ENCODE measurements around the gene SLC36A1. TPM values are rescaled to one million over a fixed set of nuclear protein-coding genes. Genes with fewer than 3 reads are reported as not detected.

Gene SLC36A1
- total RNA-seq, result 42.5 and 45.5 TPM in 2 replicates
- long read RNA-seq, full-length matches to known transcripts, result 2 of 50 reads
- long read RNA-seq, partial matches to known transcripts, result 3 of 50 reads
- long read RNA-seq, other reads (novel, unspliced or antisense), result 45 of 50 reads

DNA sequence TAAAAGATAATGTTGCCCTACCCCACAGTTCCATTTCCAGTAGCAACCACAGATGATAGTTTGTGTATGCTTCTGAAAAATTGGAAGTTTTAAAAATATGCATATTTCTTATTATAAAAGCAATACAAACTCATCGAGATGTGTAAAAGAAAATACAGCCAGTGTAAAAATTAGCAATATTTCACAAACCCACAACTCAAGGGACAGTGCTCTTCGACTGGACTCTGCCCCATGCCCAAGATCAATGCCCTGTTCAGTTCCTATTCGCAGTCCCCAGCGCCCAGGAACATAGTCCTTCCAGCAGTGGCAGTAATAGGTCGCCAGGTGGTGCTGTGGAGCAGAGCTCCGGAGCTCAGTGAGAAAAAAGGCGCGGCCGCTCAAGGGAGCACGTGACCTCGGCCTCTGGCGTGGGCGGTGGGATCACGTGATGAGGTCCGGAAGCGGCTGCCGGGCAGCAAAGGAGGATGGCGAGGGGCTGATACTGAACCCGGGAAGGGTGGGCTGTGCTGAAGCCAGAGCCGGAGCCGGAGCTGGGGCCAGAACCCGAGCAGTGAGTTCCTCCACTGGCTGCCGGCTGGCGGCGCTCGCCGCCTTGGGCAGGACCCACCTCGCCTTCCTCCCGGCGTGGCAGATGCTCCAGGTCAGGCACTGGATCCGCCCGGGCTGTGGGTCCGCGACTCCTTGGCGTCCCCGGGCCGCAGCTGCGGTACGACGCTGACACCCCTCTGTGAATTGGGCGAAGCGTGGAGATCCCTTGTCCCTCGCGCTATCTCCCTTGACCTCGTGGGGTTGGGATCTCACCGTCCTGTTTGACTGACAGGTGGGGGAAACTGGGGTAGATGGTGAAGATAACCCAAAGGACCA, at the start of gene SLC36A1:
Gene SLC36A1, plus strand, starts transcription at position 430 of the 864 bp plus-strand sequence. CDS start 11,190 bp downstream, outside the sequence.
- Mint-ChIP-seq H3K9me3 (ENCODE audit: unreplicated experiment) (no peaks in the 10 kb centered on the region), H3K36me3 (ENCODE audit: unreplicated experiment) (peaks cover 4% of the 10 kb centered on the region), H3K27me3 (ENCODE audit: unreplicated experiment) (peaks cover 38% of the 10 kb centered on the region), H3K4me3 (ENCODE audit: unreplicated experiment) (peak within 1 kb of the TSS; percentile 97), H3K27ac (ENCODE audit: unreplicated experiment) (peak within 1 kb of the TSS; percentile 74), H3K4me1 (ENCODE audit: unreplicated experiment) (peaks cover 34% of the 10 kb centered on the region)
- peak; percentile 97 for DNase-seq (ENCODE audit: extremely low spot score, unreplicated experiment)
- TF ChIP-seq, protein P1, sequence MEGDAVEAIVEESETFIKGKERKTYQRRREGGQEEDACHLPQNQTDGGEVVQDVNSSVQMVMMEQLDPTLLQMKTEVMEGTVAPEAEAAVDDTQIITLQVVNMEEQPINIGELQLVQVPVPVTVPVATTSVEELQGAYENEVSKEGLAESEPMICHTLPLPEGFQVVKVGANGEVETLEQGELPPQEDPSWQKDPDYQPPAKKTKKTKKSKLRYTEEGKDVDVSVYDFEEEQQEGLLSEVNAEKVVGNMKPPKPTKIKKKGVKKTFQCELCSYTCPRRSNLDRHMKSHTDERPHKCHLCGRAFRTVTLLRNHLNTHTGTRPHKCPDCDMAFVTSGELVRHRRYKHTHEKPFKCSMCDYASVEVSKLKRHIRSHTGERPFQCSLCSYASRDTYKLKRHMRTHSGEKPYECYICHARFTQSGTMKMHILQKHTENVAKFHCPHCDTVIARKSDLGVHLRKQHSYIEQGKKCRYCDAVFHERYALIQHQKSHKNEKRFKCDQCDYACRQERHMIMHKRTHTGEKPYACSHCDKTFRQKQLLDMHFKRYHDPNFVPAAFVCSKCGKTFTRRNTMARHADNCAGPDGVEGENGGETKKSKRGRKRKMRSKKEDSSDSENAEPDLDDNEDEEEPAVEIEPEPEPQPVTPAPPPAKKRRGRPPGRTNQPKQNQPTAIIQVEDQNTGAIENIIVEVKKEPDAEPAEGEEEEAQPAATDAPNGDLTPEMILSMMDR (IDR thresholded peaks at IDR 0.05), result peak; percentile 93

DNA sequence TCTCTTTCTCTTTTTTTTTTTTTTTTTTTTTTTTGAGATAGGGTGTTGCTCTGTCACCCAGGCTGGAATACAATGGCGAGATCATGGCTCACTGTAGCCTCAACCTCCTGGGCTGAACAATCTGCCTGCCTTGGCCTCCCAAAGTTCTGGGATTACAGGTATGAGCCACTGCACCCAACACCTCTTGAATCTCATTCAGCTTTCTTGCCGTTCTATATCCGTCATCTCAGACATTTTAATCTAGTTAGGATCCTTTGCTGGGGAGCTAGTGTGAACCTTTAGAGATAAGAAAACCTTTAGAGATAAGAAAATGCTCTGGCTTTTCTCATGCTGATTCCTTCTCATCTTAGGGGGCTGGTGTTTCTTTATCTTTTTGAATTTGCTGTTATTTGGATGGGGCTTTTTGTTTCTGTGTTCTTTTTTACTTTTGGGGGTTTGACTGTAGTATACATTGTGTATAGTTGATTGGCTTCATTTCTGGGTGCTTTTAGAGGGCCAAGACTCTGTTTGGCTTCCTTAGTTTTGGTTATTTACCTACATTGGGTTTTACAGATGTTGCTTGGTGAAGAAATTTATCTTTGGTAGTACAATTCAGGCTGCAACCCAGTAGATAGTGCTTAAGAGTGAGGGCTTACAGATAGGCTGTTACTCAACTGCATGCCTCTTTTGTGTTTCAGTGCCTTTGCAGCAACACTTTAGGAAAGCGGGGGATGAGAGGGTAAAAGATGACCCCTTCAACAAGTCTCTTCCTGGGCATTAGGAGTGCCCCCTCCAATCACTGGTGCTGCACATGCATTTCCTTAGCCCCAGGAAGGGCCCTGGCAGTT, 41.9 kb upstream of the SLC36A1 start:
- H3K9me3 Mint-ChIP-seq (ENCODE audit: unreplicated experiment), result peaks cover 15% of the 10 kb centered on the region
- H3K27me3 Mint-ChIP-seq (ENCODE audit: unreplicated experiment), result peaks cover 58% of the 10 kb centered on the region
- no peak for DNase-seq (ENCODE audit: extremely low spot score, unreplicated experiment)
- TF ChIP-seq, protein P1 (IDR thresholded peaks at IDR 0.05), result no peak
- no peaks in the 10 kb centered on the region for H3K36me3 Mint-ChIP-seq (ENCODE audit: unreplicated experiment)
- no peak overlapping the region for H3K4me3 Mint-ChIP-seq (ENCODE audit: unreplicated experiment)
- H3K27ac Mint-ChIP-seq (ENCODE audit: unreplicated experiment), result no peak overlapping the region
- H3K4me1 Mint-ChIP-seq (ENCODE audit: unreplicated experiment), result no peaks in the 10 kb centered on the region

DNA sequence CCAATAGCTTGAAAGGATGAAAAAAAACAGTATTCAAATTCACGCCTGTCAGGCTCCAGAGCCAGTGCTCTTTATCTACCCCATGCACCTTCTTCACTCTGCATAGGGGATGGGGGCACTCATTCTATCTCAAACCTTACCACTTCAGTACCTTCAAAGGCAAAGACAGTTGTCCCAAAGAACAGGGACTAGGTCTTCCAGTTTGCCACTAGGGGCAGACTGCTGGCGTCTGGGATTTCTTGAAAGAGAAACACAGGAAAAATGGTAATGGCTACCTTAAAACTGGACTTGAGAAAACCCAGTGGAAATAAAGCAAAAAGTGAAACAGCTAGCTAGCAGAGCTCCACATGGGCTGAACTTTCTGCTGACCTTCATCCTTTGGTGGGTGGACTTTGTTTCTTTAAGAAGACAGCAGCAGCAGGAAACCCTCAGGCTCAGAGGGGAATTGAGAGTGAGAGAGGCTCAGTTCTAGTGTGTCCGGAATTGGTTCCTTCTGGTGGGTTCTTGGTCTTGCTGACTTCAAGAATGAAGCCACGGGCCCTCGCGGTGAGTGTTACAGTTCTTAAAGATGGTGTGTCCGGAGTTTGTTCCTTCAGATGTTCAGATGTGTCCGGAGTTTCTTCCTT, 41.0 kb upstream of the SLC36A1 start:
- no peak overlapping the region for H3K4me3 Mint-ChIP-seq (ENCODE audit: unreplicated experiment)
- TF ChIP-seq, protein P1 (IDR thresholded peaks at IDR 0.05), result peak; percentile 50
- H3K4me1 Mint-ChIP-seq (ENCODE audit: unreplicated experiment), result no peaks in the 10 kb centered on the region
- no peak for DNase-seq (ENCODE audit: extremely low spot score, unreplicated experiment)
- H3K27ac Mint-ChIP-seq (ENCODE audit: unreplicated experiment), result no peak overlapping the region
- peaks cover 49% of the 10 kb centered on the region for H3K27me3 Mint-ChIP-seq (ENCODE audit: unreplicated experiment)
- H3K36me3 Mint-ChIP-seq (ENCODE audit: unreplicated experiment), result no peaks in the 10 kb centered on the region
- peaks cover 9% of the 10 kb centered on the region for H3K9me3 Mint-ChIP-seq (ENCODE audit: unreplicated experiment)

DNA sequence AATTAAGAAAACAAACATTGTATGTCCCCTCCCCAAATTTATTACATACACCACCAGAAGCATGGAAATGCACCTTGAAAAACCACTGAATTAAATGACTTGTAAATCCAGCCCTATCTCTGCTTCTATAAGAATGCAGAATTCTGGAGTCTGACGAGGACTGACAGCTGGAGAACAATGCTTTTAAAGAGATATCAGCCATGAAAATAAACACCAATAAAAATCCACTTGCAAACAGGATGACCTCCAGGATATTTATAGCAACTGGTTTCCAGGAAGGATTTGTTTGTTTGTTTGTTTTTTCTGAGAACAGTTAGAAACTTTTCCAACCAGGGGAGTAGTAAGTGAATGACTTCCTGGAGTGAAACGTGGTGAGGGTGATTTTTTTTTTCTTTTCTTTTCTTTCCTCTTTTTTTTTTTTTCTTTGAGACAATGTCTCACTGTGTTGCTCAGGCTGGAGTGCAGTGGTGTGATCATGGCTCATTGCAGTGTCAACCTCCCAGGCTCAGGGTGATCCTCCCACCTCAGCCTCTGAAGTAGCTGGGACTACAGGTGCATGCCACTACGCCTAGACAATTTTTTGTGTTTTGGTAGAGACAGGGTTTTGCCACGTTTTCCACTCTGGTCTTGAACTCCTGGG, 38.7 kb upstream of the SLC36A1 start:
- H3K4me1 Mint-ChIP-seq (ENCODE audit: unreplicated experiment), result no peaks in the 10 kb centered on the region
- H3K36me3 Mint-ChIP-seq (ENCODE audit: unreplicated experiment), result no peaks in the 10 kb centered on the region
- H3K4me3 Mint-ChIP-seq (ENCODE audit: unreplicated experiment), result no peak overlapping the region
- no peak for DNase-seq (ENCODE audit: extremely low spot score, unreplicated experiment)
- TF ChIP-seq, protein P1 (IDR thresholded peaks at IDR 0.05), result no peak
- H3K27me3 Mint-ChIP-seq (ENCODE audit: unreplicated experiment), result peaks cover 41% of the 10 kb centered on the region
- H3K27ac Mint-ChIP-seq (ENCODE audit: unreplicated experiment), result no peak overlapping the region
- no peaks in the 10 kb centered on the region for H3K9me3 Mint-ChIP-seq (ENCODE audit: unreplicated experiment)
